Stomach (tissue), 9 donors: ENCODE results near the gene CCDC90B. TPM values are rescaled to one million over a fixed set of nuclear protein-coding genes. Genes with fewer than 3 reads are reported as not detected.
"Not testable (repeated sequence)": the region's sequence is repeated elsewhere in the genome, so short reads cannot be mapped to it uniquely, and the experiment has no call there.

Source experiments
- DNase-seq, 2 donors: peaks; one replicate each; pipeline versions ENCODE4 v3.0.0 to v3.0.0-alpha.2; 2013 to 2019
- H3K27ac ChIP-seq, 5 donors: fragments of 200-600 bp in 4 of 5; sonication (generic) in 4 of 5; one replicate each; pipeline ENCODE4 v1.5.1; 2013 to 2019; ENCODE audit warnings: mild to moderate bottlenecking in 1 of 5, moderate library complexity in 1 of 5
- H3K27me3 ChIP-seq, 3 donors: fragments of 200-600 bp; sonication (generic); one replicate each; pipeline ENCODE4 v1.5.1; 2017 to 2019; ENCODE audit warnings: mixed run types in 1 of 3
- H3K36me3 ChIP-seq, 4 donors: fragments of 200-600 bp; sonication (generic); 1 replicate in 3 of 4; 2 replicates in 1 of 4; pipeline ENCODE4 v1.5.1; 2016 to 2019
- H3K4me1 ChIP-seq, 4 donors: fragments of 200-600 bp; sonication (generic); one replicate each; pipeline ENCODE4 v1.5.1; 2016 to 2019
- H3K4me3 ChIP-seq, 4 donors: fragments of 200-600 bp; sonication (generic) in 3 of 4; one replicate each; pipeline ENCODE4 v1.5.1; 2016 to 2019; ENCODE audit warnings: mild to moderate bottlenecking in 1 of 4
- H3K9me3 ChIP-seq, 4 donors: fragments of 200-600 bp; sonication (generic); one replicate each; pipeline ENCODE4 v1.5.1; 2016 to 2019
- EP300 ChIP-seq: sonication (generic); formaldehyde crosslinking; IDR thresholded peaks from one replicate; pipeline ENCODE4 v1.6.1; 2017; ENCODE audit warnings: antibody characterized with exemption
- POLR2A ChIP-seq, 4 donors: fragments of 450-650 bp; IDR thresholded peaks; one replicate each; pipeline ENCODE4 v1.6.1; 2016; ENCODE audit warnings: antibody characterized with exemption in 4 of 4, control low read depth in 2 of 4, mild to moderate bottlenecking in 1 of 4, moderate library complexity in 1 of 4
- POLR2AphosphoS5 ChIP-seq, 3 donors: sonication (generic); formaldehyde crosslinking; IDR thresholded peaks; one replicate each; pipeline ENCODE4 v1.6.1; 2016; ENCODE audit warnings: antibody characterized with exemption in 3 of 3
- WGBS, 5 donors: extraction: QIAGEN DNeasy Blood & Tissue Kit in 3 of 5; methylation state at CpG; one replicate each; pipeline versions ENCODE4 v1.1.5 to v1.1.7; 2013 to 2018; 5-methylcytosine and 5-hydroxymethylcytosine counted together
- intact Hi-C: fragments of 100-400 bp; cut with DNase I; formaldehyde crosslinking; loops from one replicate; pipeline ENCODE4 v1.15.1; 2023; ENCODE audit warnings: low total_unique reads
- polyA plus RNA-seq, 3 donors: library from polyadenylated mRNA; stranded (reverse); fragments of 200-250 nt; gene quantifications; one replicate each; pipeline ENCODE4 v1.2.3, GENCODE V29; 2013
- total RNA-seq, 5 donors: library from RNA; depleted of rRNA; stranded (reverse); fragments of >200 nt; gene quantifications; one replicate each; pipeline versions ENCODE4 v1.1.0 to v1.2.3, GENCODE V29; 2014 to 2016
- TF ChIP-seq, protein P1 (sequence below), 7 experiments: fragments of 450-650 bp in 4 of 7; fragments of 200-600 bp in 3 of 7; sonication (generic) in 3 of 7; IDR thresholded peaks; one replicate each; pipeline ENCODE4 v1.5.1; 2016 to 2019; ENCODE audit warnings: antibody characterized with exemption in 7 of 7, control low read depth in 2 of 7, mild to moderate bottlenecking in 1 of 7
- donor health status: healthy with polysubstance abuse.
- donor health status: Bipolar disorder and iron deficiency.
- donor health status: healthy.

CCDC90B gene
- total and polyA plus RNA-seq, 8 donors, result 5.3 to 48.4 (median 29.4) TPM

GRCh38 chr11:83312430-83312829, 26.3 kb upstream of the CCDC90B start:
- intact Hi-C loops, result no loop called here
- H3K4me3 ChIP-seq, result no peak overlapping the region
- H3K4me1 ChIP-seq, result no peaks in the 10 kb centered on the region
- TF ChIP-seq EP300 (no peak), POLR2A (IDR thresholded peaks at IDR 0.05) (no peak), POLR2AphosphoS5 (IDR thresholded peaks at IDR 0.05) (no peak)
- TF ChIP-seq, protein P1, sequence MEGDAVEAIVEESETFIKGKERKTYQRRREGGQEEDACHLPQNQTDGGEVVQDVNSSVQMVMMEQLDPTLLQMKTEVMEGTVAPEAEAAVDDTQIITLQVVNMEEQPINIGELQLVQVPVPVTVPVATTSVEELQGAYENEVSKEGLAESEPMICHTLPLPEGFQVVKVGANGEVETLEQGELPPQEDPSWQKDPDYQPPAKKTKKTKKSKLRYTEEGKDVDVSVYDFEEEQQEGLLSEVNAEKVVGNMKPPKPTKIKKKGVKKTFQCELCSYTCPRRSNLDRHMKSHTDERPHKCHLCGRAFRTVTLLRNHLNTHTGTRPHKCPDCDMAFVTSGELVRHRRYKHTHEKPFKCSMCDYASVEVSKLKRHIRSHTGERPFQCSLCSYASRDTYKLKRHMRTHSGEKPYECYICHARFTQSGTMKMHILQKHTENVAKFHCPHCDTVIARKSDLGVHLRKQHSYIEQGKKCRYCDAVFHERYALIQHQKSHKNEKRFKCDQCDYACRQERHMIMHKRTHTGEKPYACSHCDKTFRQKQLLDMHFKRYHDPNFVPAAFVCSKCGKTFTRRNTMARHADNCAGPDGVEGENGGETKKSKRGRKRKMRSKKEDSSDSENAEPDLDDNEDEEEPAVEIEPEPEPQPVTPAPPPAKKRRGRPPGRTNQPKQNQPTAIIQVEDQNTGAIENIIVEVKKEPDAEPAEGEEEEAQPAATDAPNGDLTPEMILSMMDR (IDR thresholded peaks at IDR 0.05), result no peak
- H3K36me3 ChIP-seq, result no peaks in the 10 kb centered on the region
- no peak for DNase-seq
- H3K27ac ChIP-seq, result no peak overlapping the region
- no peaks in the 10 kb centered on the region for H3K27me3 ChIP-seq
- H3K9me3 ChIP-seq, result no peaks in the 10 kb centered on the region

DNA sequence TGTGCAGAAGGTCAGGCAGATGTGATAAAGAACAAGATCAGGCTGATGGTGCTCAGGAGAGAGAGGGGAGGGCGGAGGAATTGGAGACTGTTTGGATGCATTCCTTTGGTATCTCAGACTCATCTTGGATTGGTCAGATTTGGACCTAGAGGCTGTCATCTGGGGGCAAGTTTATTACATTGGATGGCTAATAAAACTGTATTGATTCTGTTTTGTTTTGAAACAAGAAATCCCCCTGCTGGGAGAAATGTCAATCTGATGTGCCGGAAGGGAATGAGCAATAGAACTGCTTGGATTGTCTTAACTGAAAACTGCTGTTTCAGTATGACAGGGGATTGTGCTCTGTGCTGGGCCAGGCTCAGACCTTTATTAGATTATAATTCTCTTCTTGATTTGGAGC, 25.5 kb upstream of the CCDC90B start:
- H3K9me3 ChIP-seq, result no peaks in the 10 kb centered on the region
- no peak overlapping the region for H3K27ac ChIP-seq
- H3K4me1 ChIP-seq, result no peaks in the 10 kb centered on the region
- 86 to 93% (median 91%) methylated on average over 2 of the region's 2 CpGs for WGBS, 5 donors
- intact Hi-C loops, result no loop called here
- no peak for TF ChIP-seq POLR2A (IDR thresholded peaks at IDR 0.05)
- no peak for TF ChIP-seq EP300
- TF ChIP-seq, protein P1 (IDR thresholded peaks at IDR 0.05), result no peak
- TF ChIP-seq POLR2AphosphoS5 (IDR thresholded peaks at IDR 0.05), result no peak
- no peak overlapping the region for H3K4me3 ChIP-seq
- no peaks in the 10 kb centered on the region for H3K36me3 ChIP-seq
- H3K27me3 ChIP-seq, result no peaks in the 10 kb centered on the region
- DNase-seq, result no peak

DNA sequence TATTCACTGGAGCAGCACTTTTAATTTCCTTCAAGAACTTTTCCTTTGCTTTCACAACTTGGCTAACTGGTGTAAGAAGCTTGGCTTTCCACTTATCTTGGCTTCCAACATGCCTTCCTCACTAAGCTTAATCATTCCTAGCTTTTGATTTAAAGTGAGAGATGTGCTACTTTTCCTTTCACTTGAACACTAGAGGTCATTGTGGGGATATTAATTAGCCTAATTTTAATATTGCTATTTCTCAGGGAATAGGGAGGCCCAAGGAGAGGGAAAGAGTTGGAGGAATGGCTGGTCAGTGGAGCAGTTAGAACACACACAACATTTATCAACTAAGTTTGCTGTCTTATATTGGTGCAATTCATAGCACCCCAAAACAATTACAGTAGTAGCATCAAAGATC, 24.6 kb upstream of the CCDC90B start:
- Histone ChIP-seq H3K4me1 (no peaks in the 10 kb centered on the region), H3K36me3 (no peaks in the 10 kb centered on the region), H3K4me3 (no peak overlapping the region), H3K9me3 (no peaks in the 10 kb centered on the region), H3K27ac (no peak overlapping the region), H3K27me3 (no peaks in the 10 kb centered on the region)
- intact Hi-C loops, result no loop called here
- TF ChIP-seq POLR2A (IDR thresholded peaks at IDR 0.05), result no peak
- TF ChIP-seq EP300, result no peak
- TF ChIP-seq, protein P1 (IDR thresholded peaks at IDR 0.05), result no peak
- TF ChIP-seq POLR2AphosphoS5 (IDR thresholded peaks at IDR 0.05), result no peak
- DNase-seq, result no peak

DNA sequence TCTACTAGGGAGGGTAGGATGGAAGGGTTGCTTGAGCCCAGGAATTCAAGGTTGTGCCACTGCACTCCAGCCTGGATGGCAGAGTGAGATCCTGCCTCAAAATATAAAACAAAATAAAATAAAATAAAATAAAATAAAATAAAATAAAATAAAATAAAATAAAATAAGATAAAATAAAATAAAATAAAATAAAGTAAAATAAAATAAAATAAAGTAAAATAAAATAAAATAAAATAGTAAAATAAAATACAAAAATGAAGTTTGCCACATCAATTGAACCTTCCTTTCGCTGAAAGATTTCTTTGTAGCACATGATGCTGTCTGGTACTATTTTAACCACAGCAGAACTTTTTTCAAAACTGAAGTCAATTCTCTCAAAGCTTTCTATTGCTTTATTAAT, 22.4 kb upstream of the CCDC90B start:
- H3K27ac ChIP-seq, H3K4me3 ChIP-seq, H3K36me3 ChIP-seq, H3K4me1 ChIP-seq, H3K9me3 ChIP-seq, H3K27me3 ChIP-seq, DNase-seq, intact Hi-C loops: not testable (repeated sequence)
- WGBS, 5 donors, result 95 to 98% (median 97%) methylated on average over 1 of the region's 1 CpG

DNA sequence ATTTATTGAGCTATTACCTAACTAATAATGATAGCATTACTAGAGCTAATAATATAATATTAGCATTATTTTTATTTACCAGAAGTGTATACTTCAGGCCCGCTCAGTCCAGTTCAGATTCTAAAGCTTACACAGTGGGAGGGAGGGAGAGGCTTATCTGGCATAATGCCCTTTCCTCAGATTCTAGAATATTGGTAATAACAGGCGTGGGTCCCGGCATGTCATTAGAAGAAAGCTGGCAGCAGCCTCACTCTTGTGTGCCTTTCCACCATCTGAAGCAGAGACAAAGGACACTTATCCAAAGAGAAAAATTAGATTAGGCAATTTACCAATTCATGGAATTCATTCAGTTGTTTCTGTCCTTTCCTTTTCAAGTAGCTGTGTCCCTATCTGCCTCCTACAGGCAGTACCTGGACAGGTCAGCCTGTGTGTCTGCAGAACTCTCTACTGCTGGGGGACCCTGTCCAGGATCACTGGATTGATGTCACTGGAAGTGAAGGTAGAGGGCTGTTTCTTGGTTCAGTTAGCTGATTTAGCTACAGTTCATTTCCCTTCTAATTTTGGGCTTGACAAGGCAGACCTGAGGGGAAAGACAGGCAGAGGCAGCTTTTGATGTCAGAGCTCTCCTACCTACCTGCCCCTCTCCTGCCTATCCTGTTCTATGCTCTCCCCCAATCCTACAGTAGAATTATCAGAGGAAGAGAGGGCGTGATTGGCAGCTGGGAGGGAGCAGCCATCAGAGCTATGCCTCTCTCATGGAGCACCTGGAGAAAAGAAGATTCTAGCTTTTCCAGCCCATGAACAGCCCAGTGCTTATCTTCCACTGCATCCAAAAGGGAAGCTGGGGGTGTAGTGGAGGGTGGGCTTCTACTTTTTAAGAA, 20.3 kb upstream of the CCDC90B start:
- intact Hi-C loops, result no loop called here
- Histone ChIP-seq H3K27me3 (no peaks in the 10 kb centered on the region), H3K36me3 (no peaks in the 10 kb centered on the region), H3K4me3 (no peak overlapping the region), H3K27ac (no peak overlapping the region), H3K9me3 (no peaks in the 10 kb centered on the region), H3K4me1 (no peaks in the 10 kb centered on the region)
- WGBS, 5 donors, result 69 to 83% (median 71%) methylated on average over 4 of the region's 4 CpGs
- DNase-seq, result no peak
- TF ChIP-seq POLR2A (IDR thresholded peaks at IDR 0.05) (no peak), EP300 (no peak), POLR2AphosphoS5 (IDR thresholded peaks at IDR 0.05) (no peak)
